ENCODE results near the gene ZNF70. TPM values are rescaled to one million over a fixed set of nuclear protein-coding genes. Genes with fewer than 3 reads are reported as not detected.
A peak's percentile ranks its signal among the peaks of the same experiment; 100 is the strongest.

Gene ZNF70
- polyA plus RNA-seq, 4 donors, result 0.27 to 3.7 (median 0.98) TPM; not detected in 1

- Histone ChIP-seq H3K4me1 (ENCODE audit: control insufficient read depth in 3 of 3, insufficient read depth in 2 of 3, low read depth in 1 of 3, low read length in 2 of 3) (no peaks in the 10 kb centered on the region), H3K4me3 (ENCODE audit: low read depth in 1 of 3, low read length in 3 of 3) (no peak overlapping the region), H3K27me3 (ENCODE audit: control insufficient read depth in 3 of 3, insufficient read depth in 3 of 3, low read length in 3 of 3) (no peaks in the 10 kb centered on the region), H3K27ac (ENCODE audit: low read depth in 1 of 3, low read length in 2 of 3) (no peak overlapping the region), H3K36me3 (ENCODE audit: control insufficient read depth in 3 of 3, insufficient read depth in 2 of 3, low read depth in 1 of 3, low read length in 3 of 3) (peaks cover 10 to 57% (median 20%) of the 10 kb centered on the region in 3 donors), H3K9me3 (ENCODE audit: control insufficient read depth in 2 of 2, insufficient read depth in 1 of 2, low read depth in 1 of 2, low read length in 1 of 2) (no peaks in the 10 kb centered on the region)
- WGBS, 3 donors, result 95 to 99% (median 95%) methylated on average over 10 of the region's 10 CpGs
- no peak for FAIRE-seq
- DNase-seq, result no peak
Observed at GRCh38 chr22:23698673-23699235, 52.2 kb downstream of the ZNF70 start.

GRCh38 chr22:23698094-23698493, 52.8 kb downstream of the ZNF70 start:
- no peak for DNase-seq
- Histone ChIP-seq H3K9me3 (ENCODE audit: control insufficient read depth in 2 of 2, insufficient read depth in 1 of 2, low read depth in 1 of 2, low read length in 1 of 2) (no peaks in the 10 kb centered on the region), H3K4me1 (ENCODE audit: control insufficient read depth in 3 of 3, insufficient read depth in 2 of 3, low read depth in 1 of 3, low read length in 2 of 3) (no peaks in the 10 kb centered on the region), H3K4me3 (ENCODE audit: low read depth in 1 of 3, low read length in 3 of 3) (no peak overlapping the region), H3K36me3 (ENCODE audit: control insufficient read depth in 3 of 3, insufficient read depth in 2 of 3, low read depth in 1 of 3, low read length in 3 of 3) (peaks cover 10 to 59% (median 24%) of the 10 kb centered on the region in 3 donors), H3K27me3 (ENCODE audit: control insufficient read depth in 3 of 3, insufficient read depth in 3 of 3, low read length in 3 of 3) (no peaks in the 10 kb centered on the region), H3K27ac (ENCODE audit: low read depth in 1 of 3, low read length in 2 of 3) (no peak overlapping the region)
- no peak for FAIRE-seq
- 79 to 94% (median 82%) methylated on average over 4 of the region's 4 CpGs for WGBS, 3 donors

GRCh38 chr22:23697031-23697970, 53.6 kb downstream of the ZNF70 start:
- H3K27me3 ChIP-seq (ENCODE audit: control insufficient read depth in 3 of 3, insufficient read depth in 3 of 3, low read length in 3 of 3), result no peaks in the 10 kb centered on the region
- H3K4me1 ChIP-seq (ENCODE audit: control insufficient read depth in 3 of 3, insufficient read depth in 2 of 3, low read depth in 1 of 3, low read length in 2 of 3), result no peaks in the 10 kb centered on the region
- peak overlapping the region in 1 of 3 donors; percentile 31 for H3K4me3 ChIP-seq (ENCODE audit: low read depth in 1 of 3, low read length in 3 of 3)
- peak overlapping the region in 2 of 3 donors; percentile 74 to 86 for H3K27ac ChIP-seq (ENCODE audit: low read depth in 1 of 3, low read length in 2 of 3)
- DNase-seq, result no peak
- H3K9me3 ChIP-seq (ENCODE audit: control insufficient read depth in 2 of 2, insufficient read depth in 1 of 2, low read depth in 1 of 2, low read length in 1 of 2), result no peaks in the 10 kb centered on the region
- H3K36me3 ChIP-seq (ENCODE audit: control insufficient read depth in 3 of 3, insufficient read depth in 2 of 3, low read depth in 1 of 3, low read length in 3 of 3), result peaks cover 10 to 67% (median 24%) of the 10 kb centered on the region in 3 donors
- FAIRE-seq, result no peak
- WGBS, 3 donors, result 86 to 88% (median 88%) methylated on average over 10 to 11 of the region's 11 CpGs

- DNase-seq, result peak; percentile 5 to 58
- Histone ChIP-seq H3K4me1 (ENCODE audit: control insufficient read depth in 3 of 3, insufficient read depth in 2 of 3, low read depth in 1 of 3, low read length in 2 of 3) (no peaks in the 10 kb centered on the region), H3K27me3 (ENCODE audit: control insufficient read depth in 3 of 3, insufficient read depth in 3 of 3, low read length in 3 of 3) (no peaks in the 10 kb centered on the region), H3K4me3 (ENCODE audit: low read depth in 1 of 3, low read length in 3 of 3) (peak overlapping the region in 1 of 3 donors; percentile 31), H3K27ac (ENCODE audit: low read depth in 1 of 3, low read length in 2 of 3) (peak overlapping the region in 2 of 3 donors; percentile 74 to 86), H3K9me3 (ENCODE audit: control insufficient read depth in 2 of 2, insufficient read depth in 1 of 2, low read depth in 1 of 2, low read length in 1 of 2) (no peaks in the 10 kb centered on the region), H3K36me3 (ENCODE audit: control insufficient read depth in 3 of 3, insufficient read depth in 2 of 3, low read depth in 1 of 3, low read length in 3 of 3) (peaks cover 7 to 75% (median 20%) of the 10 kb centered on the region in 3 donors)
- WGBS, 3 donors, result 60 to 70% (median 65%) methylated on average over 12 to 13 of the region's 13 CpGs
- no peak for FAIRE-seq
Observed at GRCh38 chr22:23696326-23696851, 54.5 kb downstream of the ZNF70 start.

GRCh38 chr22:23695571-23696325, 55.2 kb downstream of the ZNF70 start:
- no peaks in the 10 kb centered on the region for H3K9me3 ChIP-seq (ENCODE audit: control insufficient read depth in 2 of 2, insufficient read depth in 1 of 2, low read depth in 1 of 2, low read length in 1 of 2)
- H3K27ac ChIP-seq (ENCODE audit: low read depth in 1 of 3, low read length in 2 of 3), result peak overlapping the region in 2 of 3 donors; percentile 77 to 86
- H3K36me3 ChIP-seq (ENCODE audit: control insufficient read depth in 3 of 3, insufficient read depth in 2 of 3, low read depth in 1 of 3, low read length in 3 of 3), result peaks cover 7 to 75% (median 16%) of the 10 kb centered on the region in 3 donors
- no peak for FAIRE-seq
- H3K4me3 ChIP-seq (ENCODE audit: low read depth in 1 of 3, low read length in 3 of 3), result no peak overlapping the region
- H3K4me1 ChIP-seq (ENCODE audit: control insufficient read depth in 3 of 3, insufficient read depth in 2 of 3, low read depth in 1 of 3, low read length in 2 of 3), result no peaks in the 10 kb centered on the region
- DNase-seq, result no peak
- no peaks in the 10 kb centered on the region for H3K27me3 ChIP-seq (ENCODE audit: control insufficient read depth in 3 of 3, insufficient read depth in 3 of 3, low read length in 3 of 3)
- WGBS, 3 donors, result 85 to 94% (median 86%) methylated on average over 19 of the region's 19 CpGs

GRCh38 chr22:23695141-23695540, 55.8 kb downstream of the ZNF70 start:
- Histone ChIP-seq H3K9me3 (ENCODE audit: control insufficient read depth in 2 of 2, insufficient read depth in 1 of 2, low read depth in 1 of 2, low read length in 1 of 2) (no peaks in the 10 kb centered on the region), H3K4me3 (ENCODE audit: low read depth in 1 of 3, low read length in 3 of 3) (no peak overlapping the region), H3K27ac (ENCODE audit: low read depth in 1 of 3, low read length in 2 of 3) (peak overlapping the region in 2 of 3 donors; percentile 77 to 86), H3K4me1 (ENCODE audit: control insufficient read depth in 3 of 3, insufficient read depth in 2 of 3, low read depth in 1 of 3, low read length in 2 of 3) (no peaks in the 10 kb centered on the region), H3K27me3 (ENCODE audit: control insufficient read depth in 3 of 3, insufficient read depth in 3 of 3, low read length in 3 of 3) (no peaks in the 10 kb centered on the region), H3K36me3 (ENCODE audit: control insufficient read depth in 3 of 3, insufficient read depth in 2 of 3, low read depth in 1 of 3, low read length in 3 of 3) (peaks cover 7 to 78% (median 16%) of the 10 kb centered on the region in 3 donors)
- DNase-seq, result no peak
- 76 to 93% (median 80%) methylated on average over 3 of the region's 3 CpGs for WGBS, 3 donors
- no peak for FAIRE-seq

- Histone ChIP-seq H3K27me3 (ENCODE audit: control insufficient read depth in 3 of 3, insufficient read depth in 3 of 3, low read length in 3 of 3) (no peaks in the 10 kb centered on the region), H3K27ac (ENCODE audit: low read depth in 1 of 3, low read length in 2 of 3) (no peak overlapping the region), H3K4me1 (ENCODE audit: control insufficient read depth in 3 of 3, insufficient read depth in 2 of 3, low read depth in 1 of 3, low read length in 2 of 3) (no peaks in the 10 kb centered on the region), H3K36me3 (ENCODE audit: control insufficient read depth in 3 of 3, insufficient read depth in 2 of 3, low read depth in 1 of 3, low read length in 3 of 3) (peaks cover 5 to 86% (median 14%) of the 10 kb centered on the region in 3 donors), H3K9me3 (ENCODE audit: control insufficient read depth in 2 of 2, insufficient read depth in 1 of 2, low read depth in 1 of 2, low read length in 1 of 2) (no peaks in the 10 kb centered on the region), H3K4me3 (ENCODE audit: low read depth in 1 of 3, low read length in 3 of 3) (no peak overlapping the region)
- FAIRE-seq, result no peak
- DNase-seq, result no peak
- 89 to 98% (median 93%) methylated on average over 9 to 11 of the region's 11 CpGs for WGBS, 3 donors
Observed at GRCh38 chr22:23693979-23694680, 56.8 kb downstream of the ZNF70 start.
